ENCODE measurements around the gene JPH2. TPM values are rescaled to one million over a fixed set of nuclear protein-coding genes. Genes with fewer than 3 reads are reported as not detected.

JPH2 gene
- total RNA-seq, 1 experiment from 2014 or later, result 14.7 TPM

- DNase-seq (ENCODE audit: unreplicated experiment), result no peak
- Mint-ChIP-seq H3K9me3 (ENCODE audit: unreplicated experiment) (no peaks in the 10 kb centered on the region), H3K36me3 (ENCODE audit: insufficient read depth, unreplicated experiment) (peaks cover 10% of the 10 kb centered on the region), H3K27me3 (ENCODE audit: insufficient read depth, unreplicated experiment) (no peaks in the 10 kb centered on the region), H3K4me3 (ENCODE audit: unreplicated experiment) (no peak overlapping the region), H3K4me1 (ENCODE audit: insufficient read depth, unreplicated experiment) (no peaks in the 10 kb centered on the region), H3K27ac (ENCODE audit: low read depth, unreplicated experiment) (no peak overlapping the region)
- BruUV-seq (replicated peaks), result no TSS peak
- CTCF ChIA-PET, result interaction anchor here (0.7 to 2.0 kb wide), 5 partner anchors 10 to 55 kb away, joined by 3 to 13 read pairs (median 3); no protein-coding TSS in a partner anchor
- TF ChIP-seq CTCF (IDR thresholded peaks at IDR 0.05; ENCODE audit: unreplicated experiment), result no peak
- intact Hi-C loops (cut with micrococcal nuclease), result no loop called here
- POLR2A ChIA-PET, result no interaction called here
These were observed 50.3 kb downstream of the JPH2 start for GRCh38 chr20:44136579-44137265.

GRCh38 chr20:44135417-44136204 is 51.4 kb downstream of the JPH2 start:
- no peaks in the 10 kb centered on the region for H3K9me3 Mint-ChIP-seq (ENCODE audit: unreplicated experiment)
- H3K36me3 Mint-ChIP-seq (ENCODE audit: insufficient read depth, unreplicated experiment), result peaks cover 10% of the 10 kb centered on the region
- BruUV-seq (replicated peaks), result no TSS peak
- intact Hi-C loops (cut with micrococcal nuclease), result no loop called here
- no peak overlapping the region for H3K4me3 Mint-ChIP-seq (ENCODE audit: unreplicated experiment)
- no peak for DNase-seq (ENCODE audit: unreplicated experiment)
- CTCF ChIA-PET, result interaction anchor here (0.7 to 2.0 kb wide), 5 partner anchors 18 to 230 kb away, joined by 3 to 13 read pairs (median 3); no protein-coding TSS in a partner anchor
- H3K27ac Mint-ChIP-seq (ENCODE audit: low read depth, unreplicated experiment), result no peak overlapping the region
- no peaks in the 10 kb centered on the region for H3K4me1 Mint-ChIP-seq (ENCODE audit: insufficient read depth, unreplicated experiment)
- TF ChIP-seq CTCF (IDR thresholded peaks at IDR 0.05; ENCODE audit: unreplicated experiment), result no peak
- POLR2A ChIA-PET, result interaction anchor here (0.5 to 1.0 kb wide), 3 partner anchors 54 to 272 kb away, joined by 3 to 6 read pairs (median 3); no protein-coding TSS in a partner anchor
- no peaks in the 10 kb centered on the region for H3K27me3 Mint-ChIP-seq (ENCODE audit: insufficient read depth, unreplicated experiment)

- no peaks in the 10 kb centered on the region for H3K27me3 Mint-ChIP-seq (ENCODE audit: insufficient read depth, unreplicated experiment)
- POLR2A ChIA-PET, result interaction anchor here (0.6 to 1.0 kb wide), 3 partner anchors 40 to 272 kb away, joined by 3 to 6 read pairs (median 3); no protein-coding TSS in a partner anchor
- no peak for TF ChIP-seq CTCF (IDR thresholded peaks at IDR 0.05; ENCODE audit: unreplicated experiment)
- no TSS peak for BruUV-seq (replicated peaks)
- H3K4me3 Mint-ChIP-seq (ENCODE audit: unreplicated experiment), result no peak overlapping the region
- intact Hi-C loops (cut with micrococcal nuclease), result no loop called here
- no peaks in the 10 kb centered on the region for H3K4me1 Mint-ChIP-seq (ENCODE audit: insufficient read depth, unreplicated experiment)
- H3K9me3 Mint-ChIP-seq (ENCODE audit: unreplicated experiment), result no peaks in the 10 kb centered on the region
- peaks cover 10% of the 10 kb centered on the region for H3K36me3 Mint-ChIP-seq (ENCODE audit: insufficient read depth, unreplicated experiment)
- H3K27ac Mint-ChIP-seq (ENCODE audit: low read depth, unreplicated experiment), result no peak overlapping the region
- CTCF ChIA-PET, result interaction anchor here (0.7 to 2.0 kb wide), 4 partner anchors 17 to 230 kb away, joined by 3 to 9 read pairs (median 3); no protein-coding TSS in a partner anchor
- no peak for DNase-seq (ENCODE audit: unreplicated experiment)
These were observed 52.0 kb downstream of the JPH2 start for GRCh38 chr20:44135012-44135412.

- DNase-seq (ENCODE audit: unreplicated experiment), result no peak
- Mint-ChIP-seq H3K9me3 (ENCODE audit: unreplicated experiment) (no peaks in the 10 kb centered on the region), H3K27me3 (ENCODE audit: insufficient read depth, unreplicated experiment) (no peaks in the 10 kb centered on the region), H3K4me3 (ENCODE audit: unreplicated experiment) (no peak overlapping the region), H3K4me1 (ENCODE audit: insufficient read depth, unreplicated experiment) (no peaks in the 10 kb centered on the region), H3K36me3 (ENCODE audit: insufficient read depth, unreplicated experiment) (peaks cover 6% of the 10 kb centered on the region), H3K27ac (ENCODE audit: low read depth, unreplicated experiment) (no peak overlapping the region)
- BruUV-seq (replicated peaks), result no TSS peak
- intact Hi-C loops (cut with micrococcal nuclease), result no loop called here
- POLR2A ChIA-PET, result no interaction called here
- CTCF ChIA-PET, result interaction anchor here (0.6 kb wide), 1 partner anchor 252 kb away, joined by 3 read pairs; no protein-coding TSS in a partner anchor
- TF ChIP-seq CTCF (IDR thresholded peaks at IDR 0.05; ENCODE audit: unreplicated experiment), result no peak
These were observed 53.6 kb downstream of the JPH2 start for GRCh38 chr20:44133424-44133823.
